Urothelium cell line (cell line): ENCODE results near the gene OR10AD1.
"Not testable (repeated sequence)": the region's sequence is repeated elsewhere in the genome, so short reads cannot be mapped to it uniquely, and the experiment has no call there.

Source experiments
- DNase-seq: peaks from one replicate; pipeline ENCODE4 v3.0.0; 2011; ENCODE audit warnings: low spot score, mixed read lengths
- FAIRE-seq: peaks from 2 replicates; lab custom pipeline; 2011; peaks lifted over from hg19 to GRCh38; lab: Jason Lieb, UNC

The OR10AD1 gene

DNA sequence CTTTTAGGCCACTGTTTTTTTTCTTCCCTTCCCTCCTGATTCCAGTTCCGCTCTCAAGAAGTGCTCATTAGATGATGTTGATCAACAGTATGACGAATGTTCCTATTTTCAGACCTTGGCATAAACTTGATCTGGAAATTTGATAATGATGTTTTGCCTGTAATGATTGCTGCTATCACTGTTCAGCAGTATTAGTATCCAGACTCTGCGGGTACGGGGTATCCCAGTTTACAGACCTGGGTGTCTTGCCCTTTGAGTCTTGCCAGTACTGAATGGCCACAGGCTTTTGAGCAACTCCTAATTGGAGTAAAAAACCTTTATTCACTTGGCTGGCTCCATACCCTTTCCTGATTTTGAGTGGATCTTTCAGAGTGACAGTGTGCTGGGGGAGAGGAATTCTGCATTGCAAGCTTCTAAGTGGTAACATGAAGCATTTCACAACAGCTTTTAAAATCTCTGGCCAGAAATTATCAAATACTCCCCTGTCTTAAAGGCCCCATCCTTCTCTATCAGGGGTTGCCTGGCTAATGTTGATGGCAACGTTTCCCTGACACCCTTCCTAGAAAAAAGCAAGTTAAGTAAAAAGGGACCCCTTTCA is 39.8 kb downstream of the OR10AD1 start:
- FAIRE-seq (no peak), DNase-seq (no peak)

GRCh38 chr12:48160807-48161206 is 42.3 kb downstream of the OR10AD1 start:
- FAIRE-seq (no peak), DNase-seq (no peak)

DNA sequence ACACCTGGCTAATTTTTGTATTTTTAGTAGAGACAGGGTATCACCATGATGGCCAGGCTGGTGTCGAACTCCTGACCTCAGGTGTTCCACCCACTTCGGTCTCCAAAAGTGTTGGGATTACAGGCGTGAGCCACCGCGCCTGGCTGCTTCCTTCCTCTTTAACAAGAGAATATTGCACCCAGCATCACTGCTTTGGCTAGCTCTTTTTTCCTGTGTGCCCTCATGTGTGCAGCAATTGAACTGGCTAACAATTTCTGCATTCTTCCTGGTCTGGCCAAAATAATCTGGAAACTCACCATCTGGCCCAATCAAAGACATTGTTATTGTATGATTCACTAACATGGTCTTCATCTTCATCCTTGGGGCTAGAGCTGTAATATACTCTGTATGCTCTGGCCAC is 43.0 kb downstream of the OR10AD1 start:
- no peak for FAIRE-seq
- DNase-seq = no peak

DNA sequence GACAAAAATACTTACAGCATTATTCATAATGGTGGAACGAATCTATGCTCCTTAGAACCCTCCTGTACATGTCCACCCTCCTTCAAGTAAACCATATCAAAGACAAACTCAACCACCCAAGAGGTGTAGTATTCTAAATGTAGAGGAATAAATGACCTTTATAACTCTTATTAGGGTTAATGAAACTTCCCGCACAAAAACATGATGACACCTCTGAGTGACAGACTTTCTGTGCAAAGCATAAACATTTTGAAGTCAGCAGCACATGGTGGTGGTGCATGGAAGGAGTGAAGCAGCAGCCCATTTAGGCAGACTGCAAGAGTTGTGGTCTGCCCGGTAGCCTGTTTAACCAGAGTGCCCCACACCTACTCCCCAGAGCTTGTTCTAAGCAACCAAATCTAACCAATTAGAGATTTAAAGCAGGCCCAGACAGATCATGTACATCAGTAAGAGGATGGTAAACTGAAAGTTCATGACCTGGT is 45.2 kb downstream of the OR10AD1 start:
- FAIRE-seq (no peak), DNase-seq (no peak)

DNA sequence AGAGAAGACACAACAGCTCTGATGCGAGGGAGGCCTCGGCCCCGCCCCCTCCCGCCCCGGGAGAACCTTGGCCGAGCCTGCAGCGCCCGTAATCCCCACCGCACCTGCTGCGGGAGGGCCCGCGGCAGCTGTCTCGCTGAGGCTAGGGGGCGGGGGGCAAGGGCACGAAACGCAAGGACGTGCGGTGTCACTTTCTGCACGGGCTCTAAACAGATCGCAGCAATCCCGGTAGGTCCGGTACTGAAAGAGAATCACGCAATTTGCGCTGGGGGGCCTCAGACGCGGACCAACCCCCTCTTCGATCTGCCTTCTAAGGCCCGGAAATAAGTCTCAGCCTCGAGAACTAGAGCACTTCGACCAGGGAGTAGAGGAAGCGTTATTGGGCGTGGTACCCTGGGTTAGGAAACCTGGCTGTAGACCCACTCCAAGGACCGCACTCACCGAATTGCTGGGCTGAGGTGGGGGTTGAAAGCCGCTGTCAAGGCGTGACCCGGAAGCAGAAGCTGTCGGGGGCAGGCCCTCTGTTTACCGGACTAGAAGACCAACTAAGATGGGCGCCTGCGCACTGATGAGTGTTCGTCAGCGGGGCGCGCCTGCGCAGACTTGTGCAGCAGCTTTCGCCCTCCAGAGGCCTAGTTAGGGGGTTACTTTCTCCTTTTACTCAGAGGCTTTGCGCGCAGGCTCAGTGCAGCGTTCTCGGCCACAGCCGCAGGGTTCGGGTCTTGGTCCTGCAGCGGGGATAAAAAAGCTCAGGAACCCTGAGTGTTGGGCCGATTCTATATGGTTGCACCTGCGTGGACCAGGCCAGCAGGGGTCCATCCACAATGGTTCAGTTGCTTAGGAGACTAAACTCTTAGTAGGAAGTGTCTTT is 45.8 kb downstream of the OR10AD1 start, which contains the start of gene ASB8:
Gene ASB8 (minus strand): TSS at position 498 of the 871 bp plus-strand sequence. CDS start 4,019 bp downstream, outside the sequence.
- DNase-seq (peak; percentile 99), FAIRE-seq (no peak)

DNA sequence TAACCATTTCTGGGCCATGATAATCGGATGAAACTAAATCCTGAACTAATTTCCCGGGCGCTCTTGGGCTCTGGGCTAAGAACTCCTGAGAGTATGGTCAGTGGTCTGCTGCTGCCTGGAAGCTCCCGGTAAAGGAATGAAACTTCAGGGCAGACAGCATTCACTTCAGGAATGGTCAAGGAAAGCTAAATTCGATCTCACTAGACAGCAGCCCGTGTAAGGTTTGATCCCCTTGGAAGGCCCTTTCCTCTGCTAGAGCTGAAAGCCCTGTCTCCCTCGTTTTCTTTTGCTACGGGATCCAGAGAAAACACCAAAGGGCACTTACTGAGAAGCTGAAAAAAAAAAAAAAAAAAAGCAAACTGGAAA is 46.5 kb downstream of the OR10AD1 start:
- no peak for FAIRE-seq
- no peak for DNase-seq

DNA sequence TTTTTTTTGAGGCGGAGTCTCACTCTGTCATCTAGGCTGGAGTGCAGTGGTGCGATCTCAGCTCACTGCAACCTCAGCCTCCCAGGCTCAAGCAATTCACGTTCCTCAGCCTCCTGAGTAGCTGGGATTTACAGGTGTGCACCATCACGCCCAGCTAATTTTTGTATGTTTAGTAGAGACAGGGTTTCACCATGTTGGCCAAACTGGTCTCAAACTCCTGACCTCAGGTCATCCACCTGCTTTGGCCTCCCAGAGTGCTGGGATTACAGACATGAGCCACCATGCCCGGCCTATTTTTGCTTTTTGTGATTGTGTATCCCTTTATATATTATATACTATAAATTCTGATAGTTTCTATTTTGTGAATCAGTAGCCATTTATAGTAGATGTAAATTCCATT is 47.3 kb downstream of the OR10AD1 start:
- not testable (repeated sequence) for FAIRE-seq, DNase-seq
